Measurements from ENCODE around the gene LRTM1. TPM values are rescaled to one million over a fixed set of nuclear protein-coding genes. Genes with fewer than 3 reads are reported as not detected.

Gene LRTM1
- total RNA-seq, 1 donor from 2014 or later, result not detected

DNA sequence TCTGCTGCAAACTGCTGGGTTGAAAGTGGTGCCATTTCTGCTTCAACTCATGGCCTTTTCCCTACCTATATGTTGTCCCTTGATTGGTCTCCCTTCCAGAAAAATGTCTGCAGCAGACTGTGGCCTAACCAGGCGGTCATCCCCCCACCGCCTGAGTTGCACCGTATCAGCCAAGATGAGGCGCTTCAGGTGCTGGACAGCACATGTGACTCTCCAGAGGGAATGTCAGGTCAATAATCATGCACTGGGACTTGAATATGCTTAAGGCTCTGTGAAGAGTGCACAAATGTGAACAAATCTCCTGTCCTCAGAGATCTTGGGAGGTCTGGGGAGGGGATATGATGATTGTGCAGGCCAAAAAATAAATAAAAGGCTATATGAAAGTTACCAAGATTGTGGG is 32.2 kb downstream of the LRTM1 start:
- intact Hi-C loops (cut with micrococcal nuclease), result no loop called here

DNA sequence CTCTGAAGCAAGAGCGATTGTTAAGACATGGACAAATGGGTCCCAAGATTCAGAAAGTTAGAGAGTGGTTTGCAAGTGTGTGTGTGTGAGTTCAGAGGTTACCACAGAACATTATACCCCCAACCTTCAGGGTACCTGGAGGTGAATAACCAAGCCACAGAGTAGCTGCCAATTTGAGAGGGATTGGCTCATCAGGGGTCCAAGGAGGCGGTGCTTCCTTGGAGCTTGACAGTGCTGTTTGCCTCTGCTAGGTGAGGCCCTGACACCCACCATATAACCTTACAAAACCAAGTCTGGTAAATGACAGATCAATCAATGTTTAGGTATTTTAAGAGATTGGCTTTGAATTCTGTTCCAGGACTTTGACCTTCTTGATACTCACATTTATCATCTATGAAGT is 35.7 kb downstream of the LRTM1 start:
- intact Hi-C loops (cut with micrococcal nuclease), result no loop called here

DNA sequence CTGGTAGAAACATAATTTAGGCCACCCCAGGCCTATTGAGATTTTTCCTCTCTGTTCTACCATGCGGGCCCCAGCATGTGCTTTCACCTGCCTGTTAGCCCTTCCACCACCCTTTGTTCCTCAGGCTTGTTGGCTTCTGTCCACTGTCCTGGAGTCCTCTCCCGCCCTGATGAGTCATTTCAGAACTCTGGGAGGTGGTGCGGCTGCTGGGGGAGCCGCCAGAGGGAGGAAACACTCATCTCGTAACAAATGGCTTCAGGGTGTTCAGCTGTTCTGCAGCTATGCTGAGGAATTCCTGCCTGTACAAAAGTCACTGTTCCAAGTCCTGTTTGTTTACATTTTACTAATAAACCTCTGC is 36.3 kb downstream of the LRTM1 start:
- intact Hi-C loops (cut with micrococcal nuclease), result no loop called here

DNA sequence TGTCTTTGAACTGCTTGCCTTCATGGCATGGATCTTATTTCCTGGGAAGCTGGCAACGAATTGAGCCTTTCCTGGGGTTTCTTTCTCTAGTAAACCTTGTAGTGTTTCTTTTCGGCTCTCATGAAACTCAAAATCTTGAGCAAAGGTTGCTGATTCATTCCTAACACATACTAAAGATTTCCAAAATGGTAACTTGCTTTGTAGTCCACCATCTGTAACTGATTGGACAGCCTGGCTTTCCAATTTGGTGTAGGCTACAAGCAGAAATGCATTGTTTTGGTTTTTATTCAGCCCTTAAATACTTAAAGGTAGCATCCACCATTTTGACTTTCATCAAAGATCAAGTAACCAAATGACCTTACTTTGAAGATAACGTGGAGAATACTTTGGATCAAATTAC is 38.1 kb downstream of the LRTM1 start:
- intact Hi-C loops (cut with micrococcal nuclease), result no loop called here

DNA sequence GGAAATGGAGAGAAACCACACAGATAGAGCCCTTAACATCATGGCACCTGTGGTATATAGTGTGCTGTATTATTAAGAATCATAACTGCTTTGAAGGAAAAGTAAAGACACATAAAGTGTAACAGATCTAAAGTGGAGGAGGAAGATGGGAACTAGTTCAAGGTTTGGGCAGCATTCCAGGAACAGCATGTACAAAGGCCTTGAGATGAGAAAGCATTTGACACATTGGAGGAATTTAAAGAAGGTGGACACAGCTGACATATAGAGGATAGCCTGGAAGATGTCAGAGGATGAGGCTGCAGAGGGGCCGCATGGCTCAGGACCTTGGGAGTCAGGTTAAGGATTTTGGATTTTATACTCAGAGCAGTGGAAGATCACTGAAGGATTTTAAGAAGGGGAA is 39.0 kb downstream of the LRTM1 start:
- intact Hi-C loops (cut with micrococcal nuclease), result no loop called here

DNA sequence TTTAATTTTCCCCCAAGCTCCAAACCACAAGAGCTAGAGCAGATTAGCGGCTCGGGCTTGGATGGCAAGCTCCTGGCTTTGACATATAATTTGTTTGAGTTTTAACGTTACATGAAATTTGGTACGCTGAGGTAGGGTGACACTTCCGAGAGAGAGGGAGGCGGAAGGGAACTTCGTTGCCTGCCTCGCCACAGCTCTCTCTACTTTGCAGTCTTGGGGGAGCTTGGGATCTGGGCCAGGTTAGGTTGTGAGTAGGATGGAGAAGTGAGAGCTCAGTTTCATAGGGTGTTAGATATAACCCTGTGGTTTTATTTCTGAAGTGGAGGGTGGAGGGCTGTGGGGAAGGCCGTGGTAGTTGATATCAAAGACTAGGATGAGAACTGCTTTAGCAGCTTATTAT is 39.7 kb downstream of the LRTM1 start:
- intact Hi-C loops (cut with micrococcal nuclease), result no loop called here

DNA sequence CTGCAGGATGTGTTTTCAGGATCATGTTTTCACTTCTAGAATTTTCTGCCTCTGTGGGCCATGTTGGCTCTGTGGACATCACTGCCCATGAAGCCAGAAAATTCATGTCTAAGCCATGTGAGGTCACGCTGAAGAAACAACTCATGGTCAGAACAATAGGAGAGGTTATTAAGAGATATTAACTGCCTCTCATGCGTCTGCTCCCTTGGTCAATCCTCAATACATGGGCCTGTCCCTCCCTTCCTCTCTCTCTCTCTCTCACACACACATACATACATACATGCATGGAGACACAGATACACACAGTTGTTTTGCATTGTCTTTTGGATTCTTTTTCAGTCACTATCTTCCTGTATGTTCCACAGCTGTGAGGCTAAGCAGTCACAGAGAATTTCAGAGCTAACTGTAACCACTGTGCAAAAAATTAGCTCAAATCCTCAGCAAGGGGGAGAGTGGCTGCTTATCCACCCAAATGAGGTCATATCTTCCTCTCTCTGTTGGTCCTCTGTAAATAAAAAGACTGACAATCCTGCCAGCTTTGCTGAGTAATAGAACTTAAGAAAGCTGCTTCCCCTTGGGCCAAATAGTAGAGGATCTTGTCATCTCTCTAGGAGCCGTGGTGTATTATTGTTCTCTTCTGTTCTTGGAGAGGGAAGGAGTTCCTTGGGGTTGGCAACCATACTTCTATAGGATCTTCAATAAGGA is 45.6 kb downstream of the LRTM1 start:
- intact Hi-C loops (cut with micrococcal nuclease), result no loop called here

DNA sequence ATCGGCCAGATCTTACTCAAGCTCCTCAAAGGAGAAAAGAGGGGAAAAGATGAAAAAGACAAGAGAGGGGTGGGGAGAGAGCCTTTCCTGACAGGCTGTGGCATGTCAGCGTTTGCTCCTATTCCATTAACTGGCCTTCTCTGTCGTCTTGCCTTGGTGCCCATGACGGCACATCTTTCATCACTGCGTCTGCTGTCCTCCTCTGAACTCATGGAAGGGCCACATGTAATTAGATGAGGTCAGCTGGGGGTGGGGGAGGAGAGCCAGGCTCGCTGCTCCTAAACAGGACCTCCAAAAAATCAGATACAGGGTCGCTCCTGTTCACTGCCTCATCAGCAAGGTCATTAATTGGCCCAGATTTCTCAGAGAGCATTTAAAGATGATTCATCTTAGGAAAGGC is 49.7 kb downstream of the LRTM1 start:
- intact Hi-C loops (cut with micrococcal nuclease), result no loop called here

DNA sequence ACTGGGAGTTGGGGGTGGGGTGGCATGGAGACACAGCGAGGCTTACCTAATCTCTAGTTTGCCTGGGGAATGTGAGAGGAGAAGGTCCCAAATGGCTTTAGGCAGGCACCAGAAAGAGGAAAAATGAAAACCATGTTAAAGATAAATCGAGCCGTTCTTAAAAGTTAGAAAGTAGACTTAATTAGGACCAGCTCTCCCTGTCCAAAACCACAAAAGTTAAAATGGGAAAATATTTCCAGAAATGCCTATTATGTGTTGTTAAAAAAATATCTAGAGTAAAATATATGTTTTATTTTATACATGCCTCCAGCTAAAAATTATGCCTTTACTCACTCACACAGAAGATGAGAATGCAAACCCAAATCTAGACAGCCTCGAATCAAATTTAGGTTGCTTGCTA is 50.1 kb downstream of the LRTM1 start:
- intact Hi-C loops (cut with micrococcal nuclease), result no loop called here

DNA sequence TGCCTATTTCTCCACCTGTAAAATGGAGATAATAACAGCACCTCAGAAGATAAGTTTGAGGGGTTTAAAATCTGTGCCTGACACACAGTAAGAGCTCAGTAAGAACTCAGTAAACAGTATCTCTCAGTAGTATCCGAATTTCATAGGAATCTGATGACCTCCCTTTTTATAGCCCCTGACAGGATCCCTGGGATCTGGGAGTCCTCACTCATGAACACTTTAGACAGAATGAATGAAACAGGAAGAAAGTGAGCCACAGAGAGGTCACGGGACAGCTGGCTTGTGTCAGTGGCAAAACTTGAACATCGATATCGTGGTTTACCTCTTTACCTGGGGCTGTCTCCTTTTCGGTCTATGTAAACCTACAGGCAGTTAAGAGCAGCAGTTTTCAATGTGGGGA is 51.2 kb downstream of the LRTM1 start:
- intact Hi-C loops (cut with micrococcal nuclease), result no loop called here

DNA sequence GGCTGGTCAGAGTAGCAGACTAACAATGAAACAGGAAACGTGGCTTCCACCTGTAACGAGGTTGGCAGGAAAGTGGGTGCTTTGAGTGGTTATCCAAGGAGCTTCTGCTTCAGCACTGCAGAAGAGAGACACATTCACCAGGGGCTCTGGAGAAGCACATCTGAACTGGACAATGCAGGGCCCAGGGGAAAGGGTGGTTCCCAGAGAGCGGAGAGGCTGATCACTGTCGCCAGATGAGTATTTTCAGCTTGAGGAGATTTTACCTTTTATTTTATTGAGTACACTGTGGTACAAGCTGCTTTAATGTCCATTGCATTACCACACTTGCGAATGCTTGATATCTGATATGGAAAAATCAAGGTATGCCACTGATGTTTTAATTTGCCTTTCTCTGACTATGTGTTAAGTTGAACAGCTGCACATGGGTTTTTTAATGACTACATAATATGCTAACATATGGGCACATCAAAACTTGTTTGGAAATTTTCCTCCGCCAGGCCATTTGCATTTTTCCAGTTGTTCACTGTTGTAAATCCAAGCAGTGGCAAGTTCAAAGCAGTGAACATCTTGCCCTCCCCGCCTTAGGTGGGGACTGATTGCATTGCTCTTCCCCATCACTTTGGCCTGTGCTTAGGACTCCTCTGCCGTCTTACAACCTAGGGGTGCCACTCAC is 52.1 kb downstream of the LRTM1 start:
- intact Hi-C loops (cut with micrococcal nuclease), result no loop called here

DNA sequence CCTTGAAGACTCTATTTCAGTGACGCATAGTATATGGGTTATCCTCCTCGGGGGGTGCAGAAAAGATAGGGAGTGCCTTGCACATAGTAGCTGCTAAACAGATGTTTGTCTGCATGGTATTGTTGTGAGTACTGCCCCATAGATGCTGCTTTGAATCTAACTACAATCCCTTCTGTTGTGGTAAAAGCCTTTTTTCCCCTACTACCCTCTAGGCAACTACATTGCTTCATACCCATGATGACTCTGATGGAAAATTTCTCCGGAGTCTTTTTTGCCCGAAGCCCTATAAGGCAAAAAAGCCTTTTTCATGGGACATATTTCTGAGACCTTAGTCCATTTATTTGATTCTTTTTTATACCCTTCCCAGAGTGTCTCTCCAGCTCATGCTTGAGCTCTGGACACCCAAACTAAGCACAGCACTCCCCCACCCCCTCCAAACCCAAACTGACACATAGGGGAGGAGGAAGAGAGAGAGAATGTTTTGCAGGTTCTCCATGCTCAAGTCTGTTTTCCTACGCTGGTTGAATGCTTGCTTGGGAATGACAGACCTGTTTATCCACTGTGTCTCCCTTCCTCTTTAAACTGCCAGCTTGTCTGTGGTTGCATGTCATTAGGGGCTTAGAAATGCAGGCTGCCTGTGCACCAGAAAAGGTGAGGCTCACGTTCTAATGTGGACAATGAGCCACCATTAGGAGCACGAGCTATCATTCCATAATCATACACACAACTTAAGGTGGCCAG is 52.9 kb downstream of the LRTM1 start:
- intact Hi-C loops (cut with micrococcal nuclease), result no loop called here

DNA sequence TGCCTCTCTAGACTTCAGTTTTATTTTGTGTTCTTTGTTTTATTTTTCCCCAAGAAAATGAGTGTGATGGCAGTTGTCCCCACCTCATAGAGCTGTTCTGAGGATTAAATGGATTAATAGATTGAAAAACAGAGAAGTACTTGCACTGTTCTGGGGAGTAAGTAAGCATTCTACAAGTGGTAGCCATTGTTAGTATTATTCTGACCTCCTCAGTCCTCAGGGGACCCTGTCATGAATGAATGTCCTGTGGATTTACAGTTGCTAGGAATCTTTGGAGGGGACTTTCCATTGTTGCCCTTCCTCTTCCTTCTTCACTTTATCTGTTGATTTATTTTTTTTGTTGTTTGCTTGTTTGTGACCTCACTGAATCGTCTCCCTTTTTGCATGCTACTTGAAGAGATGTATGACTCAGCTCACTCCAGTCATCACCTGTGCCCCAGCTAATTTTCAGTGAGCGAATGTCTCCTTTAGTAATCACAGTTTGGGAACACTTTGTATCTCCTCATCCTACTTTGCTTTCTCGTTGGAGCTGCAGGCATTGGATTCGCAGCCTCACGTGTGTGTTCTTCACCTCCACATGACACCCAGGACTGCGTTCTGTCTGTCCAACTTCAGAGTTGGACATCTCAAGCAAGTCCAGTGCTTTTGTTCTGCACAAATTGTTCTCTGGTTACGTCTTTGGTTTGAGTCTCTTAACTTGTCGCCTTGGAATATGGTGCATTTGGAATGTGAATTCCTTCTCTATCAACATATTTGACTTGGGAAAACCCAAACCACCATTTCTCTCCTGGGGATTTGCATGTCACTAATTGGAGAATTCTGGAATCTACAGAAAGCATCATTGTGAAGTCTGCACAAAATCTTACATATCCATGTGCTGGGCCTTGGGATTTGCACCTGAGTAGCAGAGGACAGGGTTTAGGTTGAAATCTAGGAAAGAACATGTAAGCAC is 54.5 kb downstream of the LRTM1 start:
- intact Hi-C loops (cut with micrococcal nuclease), result no loop called here

DNA sequence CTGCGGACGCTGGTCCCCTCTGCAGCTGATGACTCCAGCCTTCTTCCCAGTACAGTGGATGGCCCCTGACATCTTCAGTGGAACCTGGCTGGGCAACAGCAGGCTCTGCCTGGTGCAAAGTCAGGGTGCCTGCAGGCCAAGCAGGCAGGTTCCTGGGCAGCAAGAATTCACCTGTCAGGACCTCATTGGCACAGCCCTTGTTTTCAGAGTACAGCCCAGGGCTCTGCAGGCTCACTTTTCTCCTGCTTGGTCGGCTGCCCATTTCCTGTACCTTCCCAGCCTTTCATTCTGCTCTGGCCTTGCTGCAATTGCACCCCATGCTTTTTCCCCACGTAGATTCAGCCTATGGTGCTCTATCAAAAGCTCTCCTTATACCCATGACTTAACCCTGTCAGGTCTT is 56.0 kb downstream of the LRTM1 start:
- intact Hi-C loops (cut with micrococcal nuclease), result no loop called here

DNA sequence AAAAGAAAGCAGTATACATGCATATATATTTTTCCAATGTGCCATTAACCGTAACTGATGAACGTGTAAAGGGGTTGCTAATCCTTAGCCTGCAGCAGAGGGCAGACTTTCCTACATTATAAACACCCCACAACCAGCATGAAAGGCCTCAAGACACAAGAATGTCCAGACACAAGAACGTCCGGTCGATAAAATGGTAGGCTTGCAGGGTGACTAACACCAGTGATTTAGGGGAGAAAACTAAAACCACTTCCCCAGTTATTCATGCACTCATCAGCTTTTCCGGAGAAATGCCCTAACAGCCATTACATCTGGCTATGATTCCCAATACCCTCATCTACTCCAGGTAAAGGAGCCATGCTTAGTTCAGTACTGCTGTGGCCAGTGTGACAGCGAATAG is 57.4 kb downstream of the LRTM1 start:
- intact Hi-C loops (cut with micrococcal nuclease), result no loop called here

All from T-helper 2 cell treated with Interferon-gamma antibody and Interleukin-4, amounts not matched to agents 100 ng/mL and 5 ng/mL, for 36 hours (primary cell).